ENCODE measurements around the gene TMEM225B. TPM values are rescaled to one million over a fixed set of nuclear protein-coding genes. Genes with fewer than 3 reads are reported as not detected.

The TMEM225B gene
- polyA plus RNA-seq, 1 donor from 2014 or later: 2.9 TPM

- Histone ChIP-seq H3K9ac (ENCODE audit: low read length) (no peak overlapping the region), H2AFZ (ENCODE audit: low read depth, low read length) (no peak overlapping the region), H3K36me3 (ENCODE audit: insufficient read depth, low read length) (peaks cover 10% of the 10 kb centered on the region), H3F3A (ENCODE audit: insufficient read depth, low read length, poor library complexity, severe bottlenecking) (no peaks in the 10 kb centered on the region), H3K4me2 (ENCODE audit: low read length) (no peak overlapping the region), H3K9me3 (ENCODE audit: low read length) (no peaks in the 10 kb centered on the region), H3K27me3 (ENCODE audit: insufficient read depth, low read depth, low read length) (no peaks in the 10 kb centered on the region), H3K27ac (ENCODE audit: low read length) (no peak overlapping the region), H3K79me2 (replicated peaks; ENCODE audit: insufficient read depth, low read length) (peaks cover 8% of the 10 kb centered on the region), H3K9me2 (ENCODE audit: insufficient read depth, low read length) (no peaks in the 10 kb centered on the region), H3K4me3 (ENCODE audit: low read length) (no peak overlapping the region), H4K20me1 (ENCODE audit: insufficient read depth) (no peaks in the 10 kb centered on the region)
- no peak for TF ChIP-seq CTCF (IDR thresholded peaks at IDR 0.05; ENCODE audit: poor library complexity, severe bottlenecking)
- TF ChIP-seq REST (IDR thresholded peaks at IDR 0.05; ENCODE audit: borderline replicate concordance): no peak
- no peak for TF ChIP-seq SMC3 (conservative IDR thresholded peaks at IDR 0.05; ENCODE audit: poor library complexity)
- TF ChIP-seq EP300 (conservative IDR thresholded peaks at IDR 0.05; ENCODE audit: poor library complexity, severe bottlenecking): no peak
- no peak for TF ChIP-seq MXI1 (conservative IDR thresholded peaks at IDR 0.05; ENCODE audit: poor library complexity, severe bottlenecking)
- no peak for TF ChIP-seq TAF1 (IDR thresholded peaks at IDR 0.05; ENCODE audit: low read depth)
- TF ChIP-seq POLR2AphosphoS5 (IDR thresholded peaks at IDR 0.05): no peak
- no peak for TF ChIP-seq EZH2 (IDR thresholded peaks at IDR 0.05; ENCODE audit: borderline replicate concordance, insufficient read depth, low read length, poor library complexity, severe bottlenecking)
- TF ChIP-seq RAD21 (conservative IDR thresholded peaks at IDR 0.05): no peak
Observed at GRCh38 chr7:99622596-99622995, 24.5 kb downstream of the TMEM225B start.

- H2AFZ ChIP-seq (ENCODE audit: low read depth, low read length): no peak overlapping the region
- no peak overlapping the region for H3K4me3 ChIP-seq (ENCODE audit: low read length)
- H3K79me2 ChIP-seq (replicated peaks; ENCODE audit: insufficient read depth, low read length): peaks cover 2% of the 10 kb centered on the region
- H4K20me1 ChIP-seq (ENCODE audit: insufficient read depth): no peaks in the 10 kb centered on the region
- H3K9ac ChIP-seq (ENCODE audit: low read length): no peak overlapping the region
- no peaks in the 10 kb centered on the region for H3K27me3 ChIP-seq (ENCODE audit: insufficient read depth, low read depth, low read length)
- H3K27ac ChIP-seq (ENCODE audit: low read length): no peak overlapping the region
- H3K4me2 ChIP-seq (ENCODE audit: low read length): no peak overlapping the region
- H3K36me3 ChIP-seq (ENCODE audit: insufficient read depth, low read length): peaks cover 10% of the 10 kb centered on the region
- H3K9me3 ChIP-seq (ENCODE audit: low read length): no peaks in the 10 kb centered on the region
- TF ChIP-seq SMC3 (conservative IDR thresholded peaks at IDR 0.05; ENCODE audit: poor library complexity) (no peak), TAF1 (IDR thresholded peaks at IDR 0.05; ENCODE audit: low read depth) (no peak), RAD21 (conservative IDR thresholded peaks at IDR 0.05) (no peak), MXI1 (conservative IDR thresholded peaks at IDR 0.05; ENCODE audit: poor library complexity, severe bottlenecking) (no peak), CTCF (IDR thresholded peaks at IDR 0.05; ENCODE audit: poor library complexity, severe bottlenecking) (no peak), EP300 (conservative IDR thresholded peaks at IDR 0.05; ENCODE audit: poor library complexity, severe bottlenecking) (no peak), POLR2AphosphoS5 (IDR thresholded peaks at IDR 0.05) (no peak), EZH2 (IDR thresholded peaks at IDR 0.05; ENCODE audit: borderline replicate concordance, insufficient read depth, low read length, poor library complexity, severe bottlenecking) (no peak)
- H3K9me2 ChIP-seq (ENCODE audit: insufficient read depth, low read length): no peaks in the 10 kb centered on the region
- H3F3A ChIP-seq (ENCODE audit: insufficient read depth, low read length, poor library complexity, severe bottlenecking): no peaks in the 10 kb centered on the region
Observed at GRCh38 chr7:99623091-99623693, 25.1 kb downstream of the TMEM225B start.
